ENCODE data around the gene COL11A1. TPM values are rescaled to one million over a fixed set of nuclear protein-coding genes. Genes with fewer than 3 reads are reported as not detected.

Gene COL11A1
- total and polyA plus RNA-seq, 9 of the 15 experiments (the other 6 are each of a cell fraction or from before 2014, with no cell fraction given), result 0.07 TPM; not detected in 8

- TF ChIP-seq, protein P1, sequence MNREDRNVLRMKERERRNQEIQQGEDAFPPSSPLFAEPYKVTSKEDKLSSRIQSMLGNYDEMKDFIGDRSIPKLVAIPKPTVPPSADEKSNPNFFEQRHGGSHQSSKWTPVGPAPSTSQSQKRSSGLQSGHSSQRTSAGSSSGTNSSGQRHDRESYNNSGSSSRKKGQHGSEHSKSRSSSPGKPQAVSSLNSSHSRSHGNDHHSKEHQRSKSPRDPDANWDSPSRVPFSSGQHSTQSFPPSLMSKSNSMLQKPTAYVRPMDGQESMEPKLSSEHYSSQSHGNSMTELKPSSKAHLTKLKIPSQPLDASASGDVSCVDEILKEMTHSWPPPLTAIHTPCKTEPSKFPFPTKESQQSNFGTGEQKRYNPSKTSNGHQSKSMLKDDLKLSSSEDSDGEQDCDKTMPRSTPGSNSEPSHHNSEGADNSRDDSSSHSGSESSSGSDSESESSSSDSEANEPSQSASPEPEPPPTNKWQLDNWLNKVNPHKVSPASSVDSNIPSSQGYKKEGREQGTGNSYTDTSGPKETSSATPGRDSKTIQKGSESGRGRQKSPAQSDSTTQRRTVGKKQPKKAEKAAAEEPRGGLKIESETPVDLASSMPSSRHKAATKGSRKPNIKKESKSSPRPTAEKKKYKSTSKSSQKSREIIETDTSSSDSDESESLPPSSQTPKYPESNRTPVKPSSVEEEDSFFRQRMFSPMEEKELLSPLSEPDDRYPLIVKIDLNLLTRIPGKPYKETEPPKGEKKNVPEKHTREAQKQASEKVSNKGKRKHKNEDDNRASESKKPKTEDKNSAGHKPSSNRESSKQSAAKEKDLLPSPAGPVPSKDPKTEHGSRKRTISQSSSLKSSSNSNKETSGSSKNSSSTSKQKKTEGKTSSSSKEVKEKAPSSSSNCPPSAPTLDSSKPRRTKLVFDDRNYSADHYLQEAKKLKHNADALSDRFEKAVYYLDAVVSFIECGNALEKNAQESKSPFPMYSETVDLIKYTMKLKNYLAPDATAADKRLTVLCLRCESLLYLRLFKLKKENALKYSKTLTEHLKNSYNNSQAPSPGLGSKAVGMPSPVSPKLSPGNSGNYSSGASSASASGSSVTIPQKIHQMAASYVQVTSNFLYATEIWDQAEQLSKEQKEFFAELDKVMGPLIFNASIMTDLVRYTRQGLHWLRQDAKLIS (CRISPR knock-in tag; IDR thresholded peaks at IDR 0.05), result no peak
These were observed 140.5 kb downstream of the COL11A1 start (continued) for GRCh38 chr1:102967786-102968185.

- no peaks in the 10 kb centered on the region for H3K79me2 ChIP-seq (ENCODE audit: control insufficient read depth, insufficient read depth, low read length)
- H4K20me1 ChIP-seq (replicated peaks; ENCODE audit: control insufficient read depth, insufficient read depth, low read length), result no peaks in the 10 kb centered on the region
- DNase-seq (ENCODE audit: extremely low read depth in 1 of 4, low spot score in 3 of 4), result no peak
- no peak for FAIRE-seq
- H3K4me2 ChIP-seq (ENCODE audit: insufficient read depth, low read length), result no peak overlapping the region
- ChIA-PET POLR2A (no interaction called here), CTCF (ENCODE audit: low intra/inter-chr PET ratio) (no interaction called here)
- ATAC-seq, result no peak
- no TSS peak for BruUV-seq (replicated peaks)
- intact Hi-C loops (cut with micrococcal nuclease) (no loop called here), in situ Hi-C loops (cut with MboI) (no loop called here)
- no peaks in the 10 kb centered on the region for H3K4me1 ChIP-seq (replicated peaks in 1 of 2; ENCODE audit: control insufficient read depth in 2 of 2, insufficient read depth in 2 of 2, low read length in 2 of 2)
- no peak overlapping the region for H3K4me3 ChIP-seq
- no peaks in the 10 kb centered on the region for H3K9me1 ChIP-seq (ENCODE audit: control insufficient read depth, insufficient read depth, low read length)
- no peak overlapping the region for H3K27ac ChIP-seq (ENCODE audit: extremely low read depth, low read depth, low read length)
- 0% methylated on average over 2 of the region's 2 CpGs for WGBS (ENCODE audit: insufficient coverage, low coverage, missing lambda C conversion rate)
- H3K36me3 ChIP-seq (ENCODE audit: control insufficient read depth, insufficient read depth, low read length), result no peaks in the 10 kb centered on the region
- no peak overlapping the region for H2AFZ ChIP-seq (ENCODE audit: low read depth, low read length)
- no peaks in the 10 kb centered on the region for H3K27me3 ChIP-seq (ENCODE audit: control insufficient read depth in 2 of 2, insufficient read depth in 2 of 2, low read length in 2 of 2)
- H3K9me3 ChIP-seq (replicated peaks; ENCODE audit: control insufficient read depth, insufficient read depth, low read depth, low read length), result no peaks in the 10 kb centered on the region; the same call in 1 of the 2 replicates
- H3K9ac ChIP-seq (ENCODE audit: insufficient read depth in 1 of 2, low read depth in 2 of 2, low read length in 2 of 2), result no peak overlapping the region
- TF ChIP-seq SAP30 (IDR thresholded peaks at IDR 0.05; ENCODE audit: borderline replicate concordance, insufficient read depth, low read depth, low read length, poor library complexity, severe bottlenecking) (no peak), HDGF (IDR thresholded peaks at IDR 0.05) (no peak), ZNF398 (CRISPR knock-in tag; IDR thresholded peaks at IDR 0.05) (no peak), CAMTA2 (CRISPR knock-in tag; conservative IDR thresholded peaks at IDR 0.05) (no peak), HNRNPLL (IDR thresholded peaks at IDR 0.05; ENCODE audit: low read depth, low read length, poor library complexity, severe bottlenecking) (no peak), ATF1 (CRISPR knock-in tag; IDR thresholded peaks at IDR 0.05) (no peak), ATF1 (tag; IDR thresholded peaks at IDR 0.05) (no peak), ETV1 (tag; conservative IDR thresholded peaks at IDR 0.05; ENCODE audit: low read depth) (no peak), DACH1 (IDR thresholded peaks at IDR 0.05; ENCODE audit: partially characterized antibody) (no peak), BCL6 (CRISPR knock-in tag; IDR thresholded peaks at IDR 0.05) (no peak)
- TF ChIP-seq, protein P2, sequence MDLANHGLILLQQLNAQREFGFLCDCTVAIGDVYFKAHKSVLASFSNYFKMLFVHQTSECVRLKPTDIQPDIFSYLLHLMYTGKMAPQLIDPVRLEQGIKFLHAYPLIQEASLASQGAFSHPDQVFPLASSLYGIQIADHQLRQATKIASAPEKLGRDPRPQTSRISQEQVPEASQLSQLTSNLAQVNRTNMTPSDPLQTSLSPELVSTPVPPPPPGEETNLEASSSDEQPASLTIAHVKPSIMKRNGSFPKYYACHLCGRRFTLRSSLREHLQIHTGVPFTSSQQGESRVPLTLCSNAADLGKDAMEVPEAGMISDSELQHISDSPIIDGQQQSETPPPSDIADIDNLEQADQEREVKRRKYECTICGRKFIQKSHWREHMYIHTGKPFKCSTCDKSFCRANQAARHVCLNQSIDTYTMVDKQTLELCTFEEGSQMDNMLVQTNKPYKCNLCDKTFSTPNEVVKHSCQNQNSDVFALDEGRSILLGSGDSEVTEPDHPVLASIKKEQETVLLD (IDR thresholded peaks at IDR 0.05), result no peak
These were observed 146.8 kb downstream of the COL11A1 start for GRCh38 chr1:102961549-102961948.
